Left lung (tissue), 10 donors: ENCODE measurements around the gene CASKIN1. TPM values are rescaled to one million over a fixed set of nuclear protein-coding genes. Genes with fewer than 3 reads are reported as not detected.

Experiments
- ATAC-seq: fragments of 200-7000 bp; cut with Tn5 transposase; one replicate; pipeline ENCODE4 v1.9.1; 2020; ENCODE audit warnings: moderate library complexity
- DNase-seq, 4 donors: peaks; one replicate each; pipeline ENCODE4 v3.0.0-alpha.2; 2013 to 2020
- H3K27ac ChIP-seq, 2 donors: fragments of 200-600 bp; sonication (generic) in 1 of 2; one replicate each; pipeline versions ENCODE4 v1.5.0 to v1.8.0; 2020 to 2021
- H3K27me3 ChIP-seq, 2 donors: fragments of 200-600 bp; sonication (generic) in 1 of 2; one replicate each; pipeline versions ENCODE4 v1.5.0 to v1.8.0; 2020 to 2021
- H3K36me3 ChIP-seq, 2 donors: fragments of 200-600 bp; sonication (generic) in 1 of 2; one replicate each; pipeline versions ENCODE4 v1.5.0 to v1.8.0; 2020 to 2021
- H3K4me1 ChIP-seq, 2 donors: fragments of 200-600 bp; one replicate each; pipeline ENCODE4 v1.8.0; 2021
- H3K4me3 ChIP-seq, 2 donors: fragments of 200-600 bp; sonication (generic) in 1 of 2; one replicate each; pipeline versions ENCODE4 v1.5.0 to v1.8.0; 2020 to 2021; ENCODE audit warnings: mild to moderate bottlenecking in 1 of 2
- H3K9me3 ChIP-seq, 2 donors: fragments of 200-600 bp; sonication (generic) in 1 of 2; one replicate each; pipeline versions ENCODE4 v1.5.0 to v1.8.0; 2020 to 2021
- intact Hi-C, 2 donors: fragments of 100-400 bp; cut with DNase I; formaldehyde crosslinking; loops; one replicate each; pipeline versions ENCODE4 v1.11.2 to v1.14.2; 2022
- polyA plus RNA-seq, 6 donors: library from polyadenylated mRNA; unstranded; fragments of 120-200 nt; gene quantifications; one replicate each; pipeline ENCODE4 v1.2.1, GENCODE V29; 2013; ENCODE audit not compliant: insufficient read length in 6 of 6
- total RNA-seq, 2 donors: library from RNA; stranded (reverse); fragmentation: NEBNext Ultra II Directional; extraction: Animal tissue kit (Norgen Biotek cat#: 25700); gene quantifications; one replicate each; pipeline ENCODE4 v1.2.1, GENCODE V29; 2021
- TF ChIP-seq, protein P1 (sequence below), 2 donors: fragments of 200-600 bp; sonication (generic) in 1 of 2; IDR thresholded peaks; one replicate each; pipeline versions ENCODE4 v1.5.0 to v1.8.0; 2021; ENCODE audit warnings: antibody characterized with exemption in 2 of 2
- donor health status: DM: no; HTN: yes; CAD: no.
- donor health status: DM: no; HTN: no; CAD: no.

Gene CASKIN1
- total and polyA plus RNA-seq, 8 donors = 0.05 to 0.56 (median 0.32) TPM

DNA sequence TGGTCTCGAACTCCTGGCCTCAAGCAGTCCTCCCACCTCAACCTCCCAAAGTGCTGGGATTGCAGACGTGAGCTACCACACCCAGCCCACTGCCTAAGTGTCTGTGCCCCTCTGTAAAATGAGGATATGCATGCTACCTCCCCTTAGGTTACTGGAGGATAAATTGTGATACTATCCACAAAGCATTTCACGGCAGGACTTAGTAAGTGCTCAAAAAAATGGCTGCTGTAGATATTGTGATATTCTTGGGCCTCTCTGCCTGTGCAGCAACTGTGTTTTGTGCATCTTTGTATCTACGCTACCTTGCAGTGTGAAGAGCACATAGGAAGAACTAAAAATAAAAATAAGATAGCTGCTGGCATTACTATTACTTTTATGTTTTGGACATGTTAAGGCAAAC lies 1.9 kb upstream of the CASKIN1 start:
- H3K4me1 ChIP-seq = peaks cover 0 to 20% of the 10 kb centered on the region in 2 donors
- H3K27ac ChIP-seq = no peak overlapping the region
- H3K36me3 ChIP-seq = no peaks in the 10 kb centered on the region
- no peaks in the 10 kb centered on the region for H3K9me3 ChIP-seq
- intact Hi-C loops = no loop called here
- ATAC-seq (no peak), DNase-seq (no peak)
- TF ChIP-seq, protein P1, sequence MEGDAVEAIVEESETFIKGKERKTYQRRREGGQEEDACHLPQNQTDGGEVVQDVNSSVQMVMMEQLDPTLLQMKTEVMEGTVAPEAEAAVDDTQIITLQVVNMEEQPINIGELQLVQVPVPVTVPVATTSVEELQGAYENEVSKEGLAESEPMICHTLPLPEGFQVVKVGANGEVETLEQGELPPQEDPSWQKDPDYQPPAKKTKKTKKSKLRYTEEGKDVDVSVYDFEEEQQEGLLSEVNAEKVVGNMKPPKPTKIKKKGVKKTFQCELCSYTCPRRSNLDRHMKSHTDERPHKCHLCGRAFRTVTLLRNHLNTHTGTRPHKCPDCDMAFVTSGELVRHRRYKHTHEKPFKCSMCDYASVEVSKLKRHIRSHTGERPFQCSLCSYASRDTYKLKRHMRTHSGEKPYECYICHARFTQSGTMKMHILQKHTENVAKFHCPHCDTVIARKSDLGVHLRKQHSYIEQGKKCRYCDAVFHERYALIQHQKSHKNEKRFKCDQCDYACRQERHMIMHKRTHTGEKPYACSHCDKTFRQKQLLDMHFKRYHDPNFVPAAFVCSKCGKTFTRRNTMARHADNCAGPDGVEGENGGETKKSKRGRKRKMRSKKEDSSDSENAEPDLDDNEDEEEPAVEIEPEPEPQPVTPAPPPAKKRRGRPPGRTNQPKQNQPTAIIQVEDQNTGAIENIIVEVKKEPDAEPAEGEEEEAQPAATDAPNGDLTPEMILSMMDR (IDR thresholded peaks at IDR 0.05) = no peak
- H3K4me3 ChIP-seq = no peak overlapping the region
- peaks cover 29 to 66% of the 10 kb centered on the region in 2 donors for H3K27me3 ChIP-seq

DNA sequence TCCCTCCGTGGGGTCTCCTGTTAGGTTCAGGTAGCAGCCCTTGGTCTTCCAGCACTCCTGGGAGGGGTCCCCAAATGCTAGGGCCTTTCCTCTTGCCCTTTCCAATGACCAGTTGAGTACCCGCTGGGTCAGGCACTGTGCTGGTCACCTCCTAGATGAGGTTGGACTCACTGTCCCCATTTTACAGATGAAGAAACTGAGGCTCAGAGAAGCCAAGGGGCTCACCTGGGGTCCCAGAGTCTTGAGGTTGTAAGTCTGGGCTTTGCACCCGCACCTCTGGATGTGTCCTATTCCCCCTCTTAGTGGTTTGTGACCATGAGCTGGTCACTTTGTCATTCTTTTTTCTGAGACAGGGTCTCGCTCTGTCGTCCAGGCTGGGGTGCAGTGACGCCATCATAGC lies 1.4 kb upstream of the CASKIN1 start:
- intact Hi-C loops = no loop called here
- no peak overlapping the region for H3K4me3 ChIP-seq
- H3K27me3 ChIP-seq = peaks cover 29 to 67% of the 10 kb centered on the region in 2 donors
- H3K36me3 ChIP-seq = no peaks in the 10 kb centered on the region
- H3K4me1 ChIP-seq = peaks cover 0 to 20% of the 10 kb centered on the region in 2 donors
- H3K27ac ChIP-seq = no peak overlapping the region
- TF ChIP-seq, protein P1 (IDR thresholded peaks at IDR 0.05) = no peak
- no peak for ATAC-seq
- H3K9me3 ChIP-seq = no peaks in the 10 kb centered on the region
- no peak for DNase-seq

DNA sequence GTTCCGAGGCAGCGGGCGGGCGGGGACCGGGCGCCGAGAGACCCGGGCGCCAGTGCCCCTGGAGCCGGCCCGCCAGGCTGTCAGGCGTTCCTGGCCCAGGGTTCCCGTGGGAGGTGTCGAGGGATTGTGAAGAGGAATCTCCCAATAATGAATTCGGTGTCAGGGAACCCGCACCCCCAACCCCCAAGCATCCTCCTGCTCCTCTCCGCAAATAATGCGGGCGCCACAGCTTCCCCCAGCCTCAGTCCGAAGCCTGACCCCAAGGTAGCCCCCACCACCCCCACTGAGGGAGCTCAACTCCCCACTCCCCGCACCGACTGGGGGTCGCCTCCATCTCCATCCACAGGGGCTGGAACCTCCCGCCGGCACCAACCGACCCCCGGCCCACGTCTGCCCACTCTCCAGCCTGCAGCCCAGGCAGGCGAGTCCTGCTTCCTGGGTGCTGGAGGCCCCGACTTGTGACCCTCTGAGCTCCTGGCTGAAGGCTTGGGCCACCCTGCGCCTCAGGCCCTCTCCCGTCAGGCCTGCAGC lies 641 bp upstream of the CASKIN1 start:
- DNase-seq (no peak), ATAC-seq (no peak)
- TF ChIP-seq, protein P1 (IDR thresholded peaks at IDR 0.05) = no peak
- intact Hi-C loops = no loop called here
- H3K27me3 ChIP-seq = peaks cover 29 to 67% of the 10 kb centered on the region in 2 donors
- H3K27ac ChIP-seq = no peak overlapping the region
- no peaks in the 10 kb centered on the region for H3K36me3 ChIP-seq
- H3K4me3 ChIP-seq = no peak overlapping the region
- H3K4me1 ChIP-seq = peaks cover 0 to 20% of the 10 kb centered on the region in 2 donors
- H3K9me3 ChIP-seq = no peaks in the 10 kb centered on the region

DNA sequence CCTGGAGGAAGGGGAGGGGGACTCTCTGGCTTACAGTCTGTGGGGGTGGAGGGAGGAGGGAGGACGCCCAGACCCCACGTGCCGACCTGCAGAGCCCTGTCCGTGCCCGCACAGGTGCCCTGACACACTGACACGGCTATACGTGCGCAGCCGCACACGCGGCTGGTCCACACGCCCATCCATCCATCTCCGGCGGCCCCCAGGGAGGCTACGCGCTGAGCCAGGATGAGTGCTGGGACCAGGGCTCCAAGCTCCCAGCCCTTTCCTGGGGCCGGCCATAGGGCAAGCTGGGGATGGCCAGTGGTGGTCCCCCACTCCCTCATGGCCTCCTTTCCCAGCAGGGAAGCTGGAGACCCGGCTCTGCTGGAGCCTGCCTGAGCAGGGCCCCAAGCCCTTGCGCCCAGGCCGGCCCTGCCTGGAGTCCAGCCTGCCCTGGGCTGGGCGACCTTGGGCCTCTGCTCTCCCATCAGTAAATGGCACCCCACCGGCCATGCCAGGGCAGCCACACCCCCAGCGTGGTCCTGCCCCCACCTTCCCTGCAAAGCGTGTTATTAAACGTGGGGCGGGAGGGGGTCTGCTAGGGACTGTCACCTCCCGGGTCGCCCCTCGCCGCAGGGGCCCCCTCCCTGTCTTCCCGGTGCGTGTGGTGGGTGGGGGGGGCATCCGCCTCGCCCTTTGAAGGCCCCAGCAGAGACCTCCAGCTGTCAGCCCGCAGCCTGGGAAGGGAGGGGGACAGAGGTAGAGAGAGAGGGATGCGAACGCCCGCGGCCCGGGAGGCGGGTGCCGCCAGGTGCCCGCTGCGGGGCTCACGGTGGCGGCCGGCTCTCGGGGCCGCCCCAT lies 863 bp downstream of the CASKIN1 start:
- intact Hi-C loops = no loop called here
- Histone ChIP-seq H3K36me3 (no peaks in the 10 kb centered on the region), H3K4me1 (peaks cover 0 to 20% of the 10 kb centered on the region in 2 donors), H3K27ac (no peak overlapping the region), H3K4me3 (peak overlapping the region in 1 of 2 donors; percentile 19), H3K27me3 (peaks cover 29 to 67% of the 10 kb centered on the region in 2 donors), H3K9me3 (no peaks in the 10 kb centered on the region)
- ATAC-seq = peak; percentile 18
- DNase-seq = no peak
- TF ChIP-seq, protein P1 (IDR thresholded peaks at IDR 0.05) = no peak

DNA sequence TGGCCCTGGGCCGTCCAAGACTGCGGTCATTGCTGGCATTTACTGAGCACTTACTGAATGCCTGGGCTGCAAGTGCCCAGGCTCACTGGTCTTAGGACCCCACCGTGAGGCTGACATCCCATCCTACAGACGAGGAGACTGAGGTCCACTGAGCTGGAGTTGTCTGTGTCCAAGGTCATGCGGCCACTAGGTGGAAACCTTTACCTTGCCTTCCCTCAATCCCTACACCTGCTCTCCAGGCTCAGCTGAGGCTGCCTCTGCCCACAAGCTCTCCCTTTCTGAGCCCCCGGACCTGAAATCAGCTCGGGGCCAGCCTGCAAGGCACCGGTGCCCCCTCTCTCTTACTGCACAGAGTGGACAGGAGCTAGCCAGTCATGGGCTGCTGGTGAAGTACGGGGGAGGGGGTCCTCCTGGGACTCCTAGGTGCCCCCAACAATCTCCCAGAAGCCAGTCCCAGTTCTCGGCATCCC lies 1.5 kb downstream of the CASKIN1 start:
- Histone ChIP-seq H3K9me3 (no peaks in the 10 kb centered on the region), H3K27me3 (peaks cover 29 to 64% of the 10 kb centered on the region in 2 donors), H3K4me3 (no peak overlapping the region), H3K36me3 (no peaks in the 10 kb centered on the region), H3K27ac (no peak overlapping the region), H3K4me1 (peaks cover 0 to 20% of the 10 kb centered on the region in 2 donors)
- TF ChIP-seq, protein P1 (IDR thresholded peaks at IDR 0.05) = peak; percentile 41 to 54
- ATAC-seq (peak; percentile 90), DNase-seq (peak in 1 of 4 donors; percentile 45)
- intact Hi-C loops = no loop called here
